HepG2 (cell line): ENCODE measurements around the gene SERPINE2. TPM values are rescaled to one million over a fixed set of nuclear protein-coding genes. Genes with fewer than 3 reads are reported as not detected.

Source experiments
- ATAC-seq: fragments of 200-7000 bp; cut with Tn5 transposase; 3 replicates; pipeline ENCODE4 v1.9.1; 2020; ENCODE audit warnings: mild to moderate bottlenecking, moderate library complexity
- BruUV-seq: library from RNA; stranded (reverse); fragments of 400-500 nt; replicated peaks from 2 replicates; lab custom pipeline; 2021; lab: Mats Ljungman, UMichigan
- CTCF ChIA-PET: fragments of 300-600 bp; formaldehyde crosslinking; extraction: SDS; loops from one replicate; lab custom pipeline; 2021; ENCODE audit warnings: low total read pairs, inconsistent platforms, low intra/inter-chr PET ratio; lab: Yijun Ruan, JAX
- POLR2A ChIA-PET: fragments of 350-600 bp; sonication (Branson Sonifier 250); formaldehyde crosslinking; loops from one replicate; lab custom pipeline; 2020; ENCODE audit warnings: antibody characterized with exemption, inconsistent platforms; lab: Yijun Ruan, JAX
- DNase-seq: peaks from one replicate; pipeline ENCODE4 v3.0.0-alpha.2; 2015; ENCODE audit warnings: low spot score
- FAIRE-seq: peaks from 3 replicates; lab custom pipeline; 2011; peaks lifted over from hg19 to GRCh38; lab: Jason Lieb, UNC
- H2AFZ ChIP-seq: one replicate; pipeline ENCODE4 v1.6.1; 2011; ENCODE audit warnings: low read length, inconsistent platforms
- H3K27ac ChIP-seq: fragments of 300-600 bp; 3 replicates; pipeline ENCODE4 v1.8.0; 2011; ENCODE audit warnings: mixed run types, mild to moderate bottlenecking, mixed read lengths, low read length, inconsistent platforms; ENCODE audit not compliant: insufficient read depth; ENCODE audit errors: extremely low read length
- H3K27me3 ChIP-seq, 2 experiments: fragments of 200-600 bp in 1 of 2; 2 replicates in 1 of 2; 3 replicates in 1 of 2; pipeline versions ENCODE4 v1.6.0 to v1.8.0; 2011; ENCODE audit warnings: low read length in 2 of 2, mild to moderate bottlenecking in 2 of 2, moderate library complexity in 2 of 2, inconsistent platforms in 1 of 2; ENCODE audit not compliant: insufficient read depth in 2 of 2, control insufficient read depth in 1 of 2
- H3K36me3 ChIP-seq, 2 experiments: fragments of 200-600 bp in 1 of 2; replicated peaks in 1 of 2; 2 replicates in 1 of 2; 3 replicates in 1 of 2; pipeline versions ENCODE4 v1.5.1 to v1.8.0; 2011; ENCODE audit warnings: low read length in 2 of 2, inconsistent platforms in 1 of 2; ENCODE audit not compliant: insufficient read depth in 2 of 2, control insufficient read depth in 1 of 2
- H3K4me1 ChIP-seq: 2 replicates; pipeline ENCODE4 v1.5.1; 2012; ENCODE audit warnings: low read length, inconsistent platforms; ENCODE audit not compliant: insufficient read depth
- H3K4me2 ChIP-seq: 2 replicates; pipeline ENCODE4 v1.6.0; 2011; ENCODE audit warnings: low read depth, low read length, inconsistent platforms
- H3K4me3 ChIP-seq, 3 experiments: fragments of 200-600 bp in 1 of 3; sonication (generic), shearing (Covaris generic) in 1 of 3; replicated peaks in 1 of 3; 2 replicates each; pipeline ENCODE4 v1.5.1; 2011 to 2016; ENCODE audit warnings: low read length in 3 of 3, inconsistent platforms in 2 of 3, low read depth in 2 of 3, mild to moderate bottlenecking in 2 of 3, control low read depth in 1 of 3, mixed read lengths in 1 of 3; ENCODE audit not compliant: insufficient read depth in 1 of 3
- H3K79me2 ChIP-seq: one replicate; pipeline ENCODE4 v1.6.1; 2011; ENCODE audit warnings: low read length, inconsistent platforms; ENCODE audit not compliant: insufficient read depth
- H3K9ac ChIP-seq: 2 replicates; pipeline ENCODE4 v1.6.0; 2011; ENCODE audit warnings: mild to moderate bottlenecking, low read depth, low read length, inconsistent platforms; ENCODE audit not compliant: insufficient read depth
- H3K9me3 ChIP-seq: 2 replicates; pipeline ENCODE4 v1.5.1; 2012; ENCODE audit warnings: mild to moderate bottlenecking, low read length
- H4K20me1 ChIP-seq: 2 replicates; pipeline ENCODE4 v1.6.0; 2011; ENCODE audit warnings: inconsistent platforms, mild to moderate bottlenecking, low read length, moderate library complexity; ENCODE audit not compliant: insufficient read depth
- GTF3A ChIP-seq: sonication (generic); formaldehyde crosslinking; conservative IDR thresholded peaks from 2 replicates; pipeline ENCODE4 v1.4.0; 2020; ENCODE audit warnings: mild to moderate bottlenecking, missing genetic modification reagents
- HES4 ChIP-seq: sonication (generic); formaldehyde crosslinking; IDR thresholded peaks from 2 replicates; pipeline ENCODE4 v1.9.0; 2021; ENCODE audit warnings: mild to moderate bottlenecking, missing genetic modification reagents, borderline replicate concordance
- KAT8 ChIP-seq: IDR thresholded peaks from 2 replicates; pipeline ENCODE4 v1.6.1; 2016; ENCODE audit warnings: missing genetic modification reagents, missing compliant biosample characterization
- NFKB2 ChIP-seq: sonication (generic); formaldehyde crosslinking; IDR thresholded peaks from 2 replicates; pipeline ENCODE4 v1.4.0; 2020; ENCODE audit warnings: missing genetic modification reagents, borderline replicate concordance
- NFRKB ChIP-seq: fragments of 450-650 bp; IDR thresholded peaks from 2 replicates; pipeline ENCODE4 v1.6.1; 2017
- ZNF296 ChIP-seq: sonication (generic); formaldehyde crosslinking; conservative IDR thresholded peaks from 2 replicates; pipeline ENCODE4 v1.5.0; 2020; ENCODE audit warnings: mild to moderate bottlenecking, missing genetic modification reagents
- ZNF530 ChIP-seq: sonication (generic); formaldehyde crosslinking; IDR thresholded peaks from 2 replicates; pipeline ENCODE4 v1.5.0; 2020; ENCODE audit warnings: low read depth, mild to moderate bottlenecking, missing genetic modification reagents
- WGBS: methylation state at CpG from one replicate; pipeline ENCODE4 v1.1.6; 2017; ENCODE audit warnings: low lambda C conversion rate; 5-methylcytosine and 5-hydroxymethylcytosine counted together
- in situ Hi-C: cut with HindIII; loops from 2 replicates; pipeline ENCODE4 v1.10.0; 2017; ENCODE audit warnings: low pct_unique_long_range_greater_than_20kb; ENCODE audit not compliant: extremely low pct_ligation_motif_present
- intact Hi-C: fragments of 100-400 bp; cut with micrococcal nuclease; formaldehyde crosslinking; loops from one replicate; pipeline ENCODE4 v1.10.0; 2022; ENCODE audit not compliant: unreplicated experiment
- polyA plus RNA-seq, 8 experiments: library from polyadenylated mRNA; depleted of rRNA in 3 of 8; stranded (reverse) in 7 of 8; unstranded in 1 of 8; fragments of >200 nt; fragmentation: Illumina TruSeq in 4 of 8; extraction: Trizol in 4 of 8; gene quantifications; 2 replicates each; pipeline versions ENCODE4 v1.2.1 to v1.2.3, GENCODE V29; 2011 to 2016; ENCODE audit warnings: low read depth in 4 of 8, missing spikeins in 1 of 8, mixed read lengths in 1 of 8; ENCODE audit not compliant: insufficient read depth in 1 of 8
- total RNA-seq, 5 experiments: library from RNA; depleted of rRNA; stranded (reverse); fragments of >200 nt; fragmentation: Illumina TruSeq; extraction: Trizol; gene quantifications; 2 replicates each; pipeline ENCODE4 v1.2.3, GENCODE V29; 2016; ENCODE audit warnings: low read depth in 1 of 5
- TF ChIP-seq, protein P1 (sequence below): sonication (generic); formaldehyde crosslinking; IDR thresholded peaks from 2 replicates; pipeline ENCODE4 v1.4.0; 2020; ENCODE audit warnings: mild to moderate bottlenecking, low read depth, missing genetic modification reagents
- TF ChIP-seq, protein P2 (sequence below): sonication (generic); formaldehyde crosslinking; IDR thresholded peaks from 2 replicates; pipeline ENCODE4 v1.5.0; 2020; ENCODE audit warnings: mild to moderate bottlenecking, missing genetic modification reagents, borderline replicate concordance

Gene SERPINE2
- total and polyA plus RNA-seq, 2 of the 13 experiments (the other 11 are each of a cell fraction or from before 2014, with no cell fraction given): 7.9 to 18.1 TPM

- Histone ChIP-seq H3K9ac (no peak overlapping the region), H3K9me3 (no peaks in the 10 kb centered on the region), H3K27ac (no peak overlapping the region), H3K4me1 (peaks cover 5% of the 10 kb centered on the region; the same call in 1 of the 2 replicates), H3K4me3 (no peak overlapping the region), H3K79me2 (no peaks in the 10 kb centered on the region), H2AFZ (no peak overlapping the region), H4K20me1 (no peaks in the 10 kb centered on the region), H3K27me3 (no peaks in the 10 kb centered on the region), H3K4me2 (no peak overlapping the region), H3K36me3 (no peaks in the 10 kb centered on the region)
- ChIA-PET POLR2A (no interaction called here), CTCF (no interaction called here)
- in situ Hi-C loops (no loop called here), intact Hi-C loops (no loop called here)
- TF ChIP-seq ZNF530 (no peak), GTF3A (no peak), HES4 (CRISPR knock-in tag) (no peak), NFRKB (no peak), KAT8 (no peak), NFKB2 (CRISPR knock-in tag) (no peak), ZNF296 (CRISPR knock-in tag) (no peak)
- TF ChIP-seq, protein P1, sequence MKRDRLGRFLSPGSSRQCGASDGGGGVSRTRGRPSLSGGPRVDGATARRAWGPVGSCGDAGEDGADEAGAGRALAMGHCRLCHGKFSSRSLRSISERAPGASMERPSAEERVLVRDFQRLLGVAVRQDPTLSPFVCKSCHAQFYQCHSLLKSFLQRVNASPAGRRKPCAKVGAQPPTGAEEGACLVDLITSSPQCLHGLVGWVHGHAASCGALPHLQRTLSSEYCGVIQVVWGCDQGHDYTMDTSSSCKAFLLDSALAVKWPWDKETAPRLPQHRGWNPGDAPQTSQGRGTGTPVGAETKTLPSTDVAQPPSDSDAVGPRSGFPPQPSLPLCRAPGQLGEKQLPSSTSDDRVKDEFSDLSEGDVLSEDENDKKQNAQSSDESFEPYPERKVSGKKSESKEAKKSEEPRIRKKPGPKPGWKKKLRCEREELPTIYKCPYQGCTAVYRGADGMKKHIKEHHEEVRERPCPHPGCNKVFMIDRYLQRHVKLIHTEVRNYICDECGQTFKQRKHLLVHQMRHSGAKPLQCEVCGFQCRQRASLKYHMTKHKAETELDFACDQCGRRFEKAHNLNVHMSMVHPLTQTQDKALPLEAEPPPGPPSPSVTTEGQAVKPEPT: no peak
- TF ChIP-seq, protein P2, sequence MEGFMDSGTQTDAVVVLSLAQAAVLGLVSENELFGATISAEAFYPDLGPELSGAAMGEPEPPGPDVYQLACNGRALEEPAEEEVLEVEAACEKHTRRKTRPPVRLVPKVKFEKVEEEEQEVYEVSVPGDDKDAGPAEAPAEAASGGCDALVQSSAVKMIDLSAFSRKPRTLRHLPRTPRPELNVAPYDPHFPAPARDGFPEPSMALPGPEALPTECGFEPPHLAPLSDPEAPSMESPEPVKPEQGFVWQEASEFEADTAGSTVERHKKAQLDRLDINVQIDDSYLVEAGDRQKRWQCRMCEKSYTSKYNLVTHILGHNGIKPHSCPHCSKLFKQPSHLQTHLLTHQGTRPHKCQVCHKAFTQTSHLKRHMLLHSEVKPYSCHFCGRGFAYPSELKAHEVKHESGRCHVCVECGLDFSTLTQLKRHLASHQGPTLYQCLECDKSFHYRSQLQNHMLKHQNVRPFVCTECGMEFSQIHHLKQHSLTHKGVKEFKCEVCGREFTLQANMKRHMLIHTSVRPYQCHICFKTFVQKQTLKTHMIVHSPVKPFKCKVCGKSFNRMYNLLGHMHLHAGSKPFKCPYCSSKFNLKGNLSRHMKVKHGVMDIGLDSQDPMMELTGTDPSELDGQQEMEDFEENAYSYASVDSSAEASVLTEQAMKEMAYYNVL (CRISPR knock-in tag): no peak
- DNase-seq (no peak), FAIRE-seq (no peak), ATAC-seq (no peak)
- no TSS peak for BruUV-seq
- WGBS: 77% methylated on average over 4 of the region's 4 CpGs
Measured at GRCh38 chr2:224017957-224018356, 21.1 kb downstream of the SERPINE2 start.
